Gastroesophageal sphincter (tissue), 4 donors: ENCODE results near the gene MINDY1. TPM values are rescaled to one million over a fixed set of nuclear protein-coding genes. Genes with fewer than 3 reads are reported as not detected.
A peak's percentile ranks its signal among the peaks of the same experiment; 100 is the strongest.

Experiments
- ATAC-seq: fragments of 150-250 bp; one replicate; pipeline ENCODE4 v1.9.1; 2016; ENCODE audit warnings: mild to moderate bottlenecking, moderate library complexity
- H3K27ac ChIP-seq, 4 donors: fragments of 200-600 bp; sonication (generic) in 3 of 4; 1 replicate in 3 of 4; 2 replicates in 1 of 4; pipeline ENCODE4 v1.5.1; 2016 to 2019
- H3K27me3 ChIP-seq: fragments of 200-600 bp; sonication (generic); one replicate; pipeline ENCODE4 v1.5.1; 2019
- H3K36me3 ChIP-seq, 2 donors: fragments of 200-600 bp; sonication (generic); one replicate each; pipeline ENCODE4 v1.5.1; 2019; ENCODE audit warnings: control low read depth in 1 of 2
- H3K4me1 ChIP-seq, 3 donors: fragments of 200-600 bp; sonication (generic); 1 replicate in 2 of 3; 2 replicates in 1 of 3; pipeline ENCODE4 v1.5.1; 2016 to 2019; ENCODE audit warnings: control low read depth in 2 of 3
- H3K4me3 ChIP-seq, 2 donors: fragments of 200-600 bp; sonication (generic); one replicate each; pipeline ENCODE4 v1.5.1; 2019; ENCODE audit warnings: mild to moderate bottlenecking in 1 of 2, moderate library complexity in 1 of 2
- H3K9me3 ChIP-seq, 3 donors: fragments of 200-600 bp; sonication (generic); one replicate each; pipeline ENCODE4 v1.5.1; 2017 to 2019; ENCODE audit warnings: control low read depth in 2 of 3
- EP300 ChIP-seq: sonication (generic); formaldehyde crosslinking; IDR thresholded peaks from one replicate; pipeline ENCODE4 v1.6.1; 2017; ENCODE audit warnings: antibody characterized with exemption, mild to moderate bottlenecking
- POLR2A ChIP-seq, 2 donors: fragments of 450-650 bp; IDR thresholded peaks; one replicate each; pipeline ENCODE4 v1.6.1; 2017; ENCODE audit warnings: antibody characterized with exemption in 2 of 2, mild to moderate bottlenecking in 2 of 2, moderate library complexity in 1 of 2
- POLR2AphosphoS5 ChIP-seq: sonication (generic); formaldehyde crosslinking; IDR thresholded peaks from one replicate; pipeline ENCODE4 v1.6.1; 2017; ENCODE audit warnings: antibody characterized with exemption
- WGBS, 2 donors: methylation state at CpG; one replicate each; pipeline ENCODE4 v1.1.5; 2018; ENCODE audit warnings: low coverage in 1 of 2; 5-methylcytosine and 5-hydroxymethylcytosine counted together
- total RNA-seq, 4 donors: library from RNA; depleted of rRNA; stranded (reverse); fragments of >200 nt; gene quantifications; one replicate each; pipeline ENCODE4 v1.1.0, GENCODE V29; 2016
- TF ChIP-seq, protein P1 (sequence below), 4 experiments: fragments of 200-600 bp in 2 of 4; fragments of 450-650 bp in 2 of 4; sonication (generic) in 1 of 4; IDR thresholded peaks; one replicate each; pipeline ENCODE4 v1.5.1; 2017 to 2019; ENCODE audit warnings: antibody characterized with exemption in 4 of 4, mild to moderate bottlenecking in 2 of 4, moderate library complexity in 2 of 4

Gene MINDY1
- total RNA-seq, 4 donors from 2014 or later: 21.2 to 39.2 (median 33.2) TPM

DNA sequence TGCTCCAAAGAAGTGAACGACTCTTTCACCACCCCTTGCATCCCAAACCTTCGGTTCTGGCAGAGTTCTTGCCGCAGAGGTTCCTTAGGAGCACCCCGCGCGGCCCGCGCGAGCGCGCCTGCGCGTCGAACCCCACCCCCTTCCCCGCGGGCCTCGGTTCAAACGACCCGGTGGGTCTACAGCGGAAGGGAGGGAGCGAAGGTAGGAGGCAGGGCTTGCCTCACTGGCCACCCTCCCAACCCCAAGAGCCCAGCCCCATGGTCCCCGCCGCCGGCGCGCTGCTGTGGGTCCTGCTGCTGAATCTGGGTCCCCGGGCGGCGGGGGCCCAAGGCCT lies 40.9 kb upstream of the MINDY1 start, which contains the start of gene C1orf56:
Gene C1orf56, plus strand, starts transcription at position 161 of the 334 bp plus-strand sequence. Its CDS starts 97 bp downstream, at position 258.
- Histone ChIP-seq H3K4me3 (peak within 1 kb of the TSS; percentile 50 to 63), H3K27ac (peak within 1 kb of the TSS; percentile 41 to 97 (median 91)), H3K4me1 (peaks cover 0 to 35% (median 4%) of the 10 kb centered on the region in 3 donors), H3K27me3 (no peaks in the 10 kb centered on the region), H3K9me3 (no peaks in the 10 kb centered on the region), H3K36me3 (peaks cover 0 to 21% of the 10 kb centered on the region in 2 donors)
- WGBS, 2 donors: 0% methylated on average over 1 of the region's 29 CpGs; no CpG with 5 or more reads in 1 of the 2 donors
- ATAC-seq: peak; percentile 84
- TF ChIP-seq, protein P1, sequence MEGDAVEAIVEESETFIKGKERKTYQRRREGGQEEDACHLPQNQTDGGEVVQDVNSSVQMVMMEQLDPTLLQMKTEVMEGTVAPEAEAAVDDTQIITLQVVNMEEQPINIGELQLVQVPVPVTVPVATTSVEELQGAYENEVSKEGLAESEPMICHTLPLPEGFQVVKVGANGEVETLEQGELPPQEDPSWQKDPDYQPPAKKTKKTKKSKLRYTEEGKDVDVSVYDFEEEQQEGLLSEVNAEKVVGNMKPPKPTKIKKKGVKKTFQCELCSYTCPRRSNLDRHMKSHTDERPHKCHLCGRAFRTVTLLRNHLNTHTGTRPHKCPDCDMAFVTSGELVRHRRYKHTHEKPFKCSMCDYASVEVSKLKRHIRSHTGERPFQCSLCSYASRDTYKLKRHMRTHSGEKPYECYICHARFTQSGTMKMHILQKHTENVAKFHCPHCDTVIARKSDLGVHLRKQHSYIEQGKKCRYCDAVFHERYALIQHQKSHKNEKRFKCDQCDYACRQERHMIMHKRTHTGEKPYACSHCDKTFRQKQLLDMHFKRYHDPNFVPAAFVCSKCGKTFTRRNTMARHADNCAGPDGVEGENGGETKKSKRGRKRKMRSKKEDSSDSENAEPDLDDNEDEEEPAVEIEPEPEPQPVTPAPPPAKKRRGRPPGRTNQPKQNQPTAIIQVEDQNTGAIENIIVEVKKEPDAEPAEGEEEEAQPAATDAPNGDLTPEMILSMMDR (IDR thresholded peaks at IDR 0.05): peak in 1 of 4 experiments; percentile 17
- no peak for TF ChIP-seq EP300
- peak; percentile 60 for TF ChIP-seq POLR2AphosphoS5
- TF ChIP-seq POLR2A (IDR thresholded peaks at IDR 0.05): peak; percentile 40 to 44

DNA sequence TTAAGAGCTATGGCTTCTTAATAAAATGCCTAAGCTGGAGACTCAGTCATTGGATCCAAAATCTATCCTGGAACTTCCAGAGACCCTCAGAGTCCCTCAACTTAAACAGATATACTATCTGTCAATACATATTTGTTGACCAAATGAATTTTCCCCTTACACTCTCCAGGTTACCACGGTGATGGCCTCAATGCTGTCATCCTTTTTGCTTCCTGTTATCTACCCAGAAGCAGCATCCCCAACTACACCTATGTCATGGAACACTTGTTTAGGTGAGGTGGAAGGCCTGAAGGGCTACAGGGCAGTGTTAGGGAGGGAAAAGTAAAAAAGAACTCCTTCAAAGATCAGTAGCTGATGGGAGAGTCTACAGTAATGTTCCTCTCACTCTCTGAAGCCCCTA lies 36.5 kb upstream of the MINDY1 start:
- ATAC-seq: no peak
- no peaks in the 10 kb centered on the region for H3K36me3 ChIP-seq
- no peak for TF ChIP-seq POLR2A (IDR thresholded peaks at IDR 0.05)
- TF ChIP-seq POLR2AphosphoS5: no peak
- TF ChIP-seq, protein P1 (IDR thresholded peaks at IDR 0.05): no peak
- TF ChIP-seq EP300: no peak
- no peaks in the 10 kb centered on the region for H3K9me3 ChIP-seq
- no peak overlapping the region for H3K4me3 ChIP-seq
- H3K27ac ChIP-seq: no peak overlapping the region
- no CpG with 5 or more reads among the region's 1 CpG for WGBS, 2 donors
- H3K27me3 ChIP-seq: no peaks in the 10 kb centered on the region
- peaks cover 0 to 10% (median 4%) of the 10 kb centered on the region in 3 donors for H3K4me1 ChIP-seq

DNA sequence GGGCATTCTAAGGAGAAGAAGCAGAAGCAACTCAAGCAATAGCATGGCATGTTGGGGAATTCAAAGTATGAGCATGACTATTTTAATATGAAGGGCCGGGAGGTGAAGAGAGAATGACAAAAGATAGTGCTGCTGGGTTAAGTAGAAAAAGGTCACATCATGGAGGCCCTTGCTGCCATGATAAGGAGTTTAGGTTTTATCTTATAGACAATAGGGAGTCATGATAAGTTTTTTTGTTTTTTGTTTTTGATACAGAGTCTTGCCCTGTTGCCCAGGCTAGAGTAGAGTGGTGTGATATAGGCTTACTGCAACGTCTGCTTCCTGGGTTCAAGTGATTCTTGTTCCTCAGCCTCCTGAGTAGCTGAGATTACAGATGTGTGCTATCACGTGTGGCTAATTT lies 32.8 kb upstream of the MINDY1 start:
- 76 to 88% methylated on average over 3 of the region's 3 CpGs for WGBS, 2 donors
- Histone ChIP-seq H3K4me3 (no peak overlapping the region), H3K36me3 (peaks cover 0 to 13% of the 10 kb centered on the region in 2 donors), H3K27ac (no peak overlapping the region), H3K9me3 (no peaks in the 10 kb centered on the region), H3K27me3 (no peaks in the 10 kb centered on the region), H3K4me1 (no peaks in the 10 kb centered on the region)
- TF ChIP-seq POLR2A (IDR thresholded peaks at IDR 0.05): no peak
- TF ChIP-seq, protein P1 (IDR thresholded peaks at IDR 0.05): no peak
- TF ChIP-seq POLR2AphosphoS5: no peak
- TF ChIP-seq EP300: no peak
- ATAC-seq: no peak

DNA sequence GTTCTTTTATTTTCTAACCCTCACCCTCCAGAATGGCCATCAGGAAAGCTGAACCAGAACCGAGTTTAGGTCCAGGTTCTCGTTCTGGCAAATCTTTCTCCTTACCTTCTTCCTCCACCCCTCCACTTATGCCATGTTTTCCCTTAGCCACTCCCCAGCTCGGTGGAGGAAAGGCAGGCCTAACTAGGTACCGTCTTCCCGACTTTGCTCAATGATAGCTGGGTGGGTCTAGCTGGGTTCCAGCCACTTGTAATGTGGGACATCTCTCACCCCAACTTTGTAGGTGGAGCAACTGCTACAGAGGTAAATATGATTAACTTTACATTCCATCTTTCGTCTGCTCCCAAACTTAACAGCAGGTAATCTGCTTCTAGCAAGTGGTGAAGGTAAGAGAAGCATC lies 30.3 kb upstream of the MINDY1 start:
- ATAC-seq: no peak
- TF ChIP-seq POLR2AphosphoS5 (no peak), EP300 (no peak), POLR2A (IDR thresholded peaks at IDR 0.05) (no peak)
- TF ChIP-seq, protein P1 (IDR thresholded peaks at IDR 0.05): no peak
- WGBS, 2 donors: 80 to 93% methylated on average over 2 to 6 of the region's 6 CpGs
- Histone ChIP-seq H3K27me3 (no peaks in the 10 kb centered on the region), H3K27ac (no peak overlapping the region), H3K4me1 (no peaks in the 10 kb centered on the region), H3K36me3 (peaks cover 0 to 36% of the 10 kb centered on the region in 2 donors), H3K4me3 (no peak overlapping the region), H3K9me3 (no peaks in the 10 kb centered on the region)

DNA sequence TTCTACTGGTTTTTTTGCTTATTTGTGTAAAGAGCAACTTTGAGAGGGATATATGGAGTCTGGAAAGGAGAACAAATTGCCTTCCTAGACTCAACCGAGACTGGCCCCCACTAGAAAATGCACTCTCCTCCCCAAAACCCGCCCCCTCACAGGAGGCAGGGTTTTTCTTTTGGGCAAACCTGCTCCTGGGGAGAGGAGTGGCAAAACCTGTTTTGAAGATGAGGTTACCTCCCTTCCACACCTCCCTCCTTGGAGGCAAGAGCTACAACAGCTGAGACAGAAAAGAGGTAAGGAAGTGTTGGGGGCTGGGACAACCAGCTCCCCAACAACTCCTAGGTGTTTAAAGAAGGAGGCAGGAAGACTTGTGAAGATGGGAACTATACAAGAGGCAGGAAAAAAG lies 29.7 kb upstream of the MINDY1 start, which contains the start of gene BNIPL:
Gene BNIPL, plus strand, starts transcription at position 231 of the 400 bp plus-strand sequence. Its CDS starts 140 bp downstream, at position 371.
- WGBS, 2 donors: 0% methylated on average over 1 of the region's 2 CpGs; no CpG with 5 or more reads in 1 of the 2 donors
- Histone ChIP-seq H3K9me3 (no peaks in the 10 kb centered on the region), H3K27me3 (no peaks in the 10 kb centered on the region), H3K4me3 (no peak within 1 kb of the TSS), H3K36me3 (peaks cover 0 to 43% of the 10 kb centered on the region in 2 donors), H3K27ac (no peak within 1 kb of the TSS), H3K4me1 (no peaks in the 10 kb centered on the region)
- TF ChIP-seq, protein P1 (IDR thresholded peaks at IDR 0.05): no peak
- ATAC-seq: no peak
